ENCODE results near the gene C15orf40. TPM values are rescaled to one million over a fixed set of nuclear protein-coding genes. Genes with fewer than 3 reads are reported as not detected.

The C15orf40 gene
- total RNA-seq, 1 experiment from 2014 or later, result 20.6 TPM

GRCh38 chr15:82993144-82993543, 18.3 kb downstream of the C15orf40 start:
- no peaks in the 10 kb centered on the region for H3K27me3 ChIP-seq (replicated peaks; ENCODE audit: insufficient read depth, low read depth, low read length, poor library complexity)
- DNase-seq (ENCODE audit: low spot score), result no peak
- H3K4me3 ChIP-seq (ENCODE audit: low read depth, low read length, poor library complexity, severe bottlenecking), result no peak overlapping the region
- no peaks in the 10 kb centered on the region for H3K9me3 ChIP-seq (ENCODE audit: low read depth, low read length, poor library complexity, severe bottlenecking)
- intact Hi-C loops (cut with micrococcal nuclease; ENCODE audit: unreplicated experiment), result no loop called here
- ChIA-PET POLR2A (ENCODE audit: low non-redundant PET) (no interaction called here), CTCF (no interaction called here)
- peaks cover 14% of the 10 kb centered on the region for H3K36me3 ChIP-seq (ENCODE audit: insufficient read depth, low read length, poor library complexity, severe bottlenecking)
- BruUV-seq (replicated peaks), result no TSS peak
- no peaks in the 10 kb centered on the region for H3K4me1 ChIP-seq (ENCODE audit: insufficient read depth, low read length, poor library complexity, severe bottlenecking)
- no peak overlapping the region for H3K27ac ChIP-seq (ENCODE audit: low read depth, low read length, poor library complexity, severe bottlenecking)
- TF ChIP-seq EZH2 (IDR thresholded peaks at IDR 0.05; ENCODE audit: borderline replicate concordance, low read depth, low read length, poor library complexity, severe bottlenecking), result no peak
- TF ChIP-seq, protein P1, sequence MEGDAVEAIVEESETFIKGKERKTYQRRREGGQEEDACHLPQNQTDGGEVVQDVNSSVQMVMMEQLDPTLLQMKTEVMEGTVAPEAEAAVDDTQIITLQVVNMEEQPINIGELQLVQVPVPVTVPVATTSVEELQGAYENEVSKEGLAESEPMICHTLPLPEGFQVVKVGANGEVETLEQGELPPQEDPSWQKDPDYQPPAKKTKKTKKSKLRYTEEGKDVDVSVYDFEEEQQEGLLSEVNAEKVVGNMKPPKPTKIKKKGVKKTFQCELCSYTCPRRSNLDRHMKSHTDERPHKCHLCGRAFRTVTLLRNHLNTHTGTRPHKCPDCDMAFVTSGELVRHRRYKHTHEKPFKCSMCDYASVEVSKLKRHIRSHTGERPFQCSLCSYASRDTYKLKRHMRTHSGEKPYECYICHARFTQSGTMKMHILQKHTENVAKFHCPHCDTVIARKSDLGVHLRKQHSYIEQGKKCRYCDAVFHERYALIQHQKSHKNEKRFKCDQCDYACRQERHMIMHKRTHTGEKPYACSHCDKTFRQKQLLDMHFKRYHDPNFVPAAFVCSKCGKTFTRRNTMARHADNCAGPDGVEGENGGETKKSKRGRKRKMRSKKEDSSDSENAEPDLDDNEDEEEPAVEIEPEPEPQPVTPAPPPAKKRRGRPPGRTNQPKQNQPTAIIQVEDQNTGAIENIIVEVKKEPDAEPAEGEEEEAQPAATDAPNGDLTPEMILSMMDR (conservative IDR thresholded peaks at IDR 0.05; ENCODE audit: low read depth, low read length), result no peak

GRCh38 chr15:82992436-82992998, 18.9 kb downstream of the C15orf40 start:
- Histone ChIP-seq H3K9me3 (ENCODE audit: low read depth, low read length, poor library complexity, severe bottlenecking) (no peaks in the 10 kb centered on the region), H3K27me3 (replicated peaks; ENCODE audit: insufficient read depth, low read depth, low read length, poor library complexity) (no peaks in the 10 kb centered on the region), H3K4me3 (ENCODE audit: low read depth, low read length, poor library complexity, severe bottlenecking) (no peak overlapping the region), H3K36me3 (ENCODE audit: insufficient read depth, low read length, poor library complexity, severe bottlenecking) (peaks cover 14% of the 10 kb centered on the region), H3K4me1 (ENCODE audit: insufficient read depth, low read length, poor library complexity, severe bottlenecking) (no peaks in the 10 kb centered on the region), H3K27ac (ENCODE audit: low read depth, low read length, poor library complexity, severe bottlenecking) (no peak overlapping the region)
- intact Hi-C loops (cut with micrococcal nuclease; ENCODE audit: unreplicated experiment), result no loop called here
- POLR2A ChIA-PET (ENCODE audit: low non-redundant PET), result no interaction called here
- no TSS peak for BruUV-seq (replicated peaks)
- TF ChIP-seq, protein P1 (conservative IDR thresholded peaks at IDR 0.05; ENCODE audit: low read depth, low read length), result no peak
- TF ChIP-seq EZH2 (IDR thresholded peaks at IDR 0.05; ENCODE audit: borderline replicate concordance, low read depth, low read length, poor library complexity, severe bottlenecking), result no peak
- no peak for DNase-seq (ENCODE audit: low spot score)
- CTCF ChIA-PET, result no interaction called here

GRCh38 chr15:82986442-82986780, 25.0 kb downstream of the C15orf40 start:
- peaks cover 3% of the 10 kb centered on the region for H3K4me1 ChIP-seq (ENCODE audit: insufficient read depth, low read length, poor library complexity, severe bottlenecking)
- peak overlapping the region; percentile 67 for H3K4me3 ChIP-seq (ENCODE audit: low read depth, low read length, poor library complexity, severe bottlenecking)
- H3K27ac ChIP-seq (ENCODE audit: low read depth, low read length, poor library complexity, severe bottlenecking), result peak overlapping the region; percentile 81
- TF ChIP-seq, protein P1 (conservative IDR thresholded peaks at IDR 0.05; ENCODE audit: low read depth, low read length), result no peak
- TF ChIP-seq EZH2 (IDR thresholded peaks at IDR 0.05; ENCODE audit: borderline replicate concordance, low read depth, low read length, poor library complexity, severe bottlenecking), result no peak
- H3K27me3 ChIP-seq (replicated peaks; ENCODE audit: insufficient read depth, low read depth, low read length, poor library complexity), result no peaks in the 10 kb centered on the region
- peak; percentile 15 for DNase-seq (ENCODE audit: low spot score)
- H3K36me3 ChIP-seq (ENCODE audit: insufficient read depth, low read length, poor library complexity, severe bottlenecking), result peaks cover 11% of the 10 kb centered on the region
- H3K9me3 ChIP-seq (ENCODE audit: low read depth, low read length, poor library complexity, severe bottlenecking), result no peaks in the 10 kb centered on the region
- ChIA-PET POLR2A (ENCODE audit: low non-redundant PET) (no interaction called here), CTCF (no interaction called here)
- intact Hi-C loops (cut with micrococcal nuclease; ENCODE audit: unreplicated experiment), result loop anchor here (5.0 kb wide), 2 partner anchors 134 to 444 kb away; partner anchors contain the start of gene RPS17
- TSS peak; percentile 77 for BruUV-seq (replicated peaks)

Measured in A673 (cell line).